OCI-LY7 (cell line): ENCODE measurements around the gene GADL1.

ENCODE experiments used
- EZH2phosphoT487 ChIP-seq: fragments of 200-600 bp; sonication (generic); IDR thresholded peaks from 2 replicates; pipeline ENCODE4 v1.6.1; 2018; ENCODE audit warnings: low read depth, borderline replicate concordance, mild to moderate bottlenecking, mixed run types, antibody characterized with exemption, low read length, moderate library complexity, mixed read lengths
- TF ChIP-seq, protein P1 (sequence below): fragments of 200-600 bp; sonication (generic); conservative IDR thresholded peaks from 2 replicates; pipeline ENCODE4 v1.5.1; 2014; ENCODE audit warnings: mild to moderate bottlenecking, antibody characterized with exemption, low read length, moderate library complexity, mixed read lengths

- TF ChIP-seq, protein P1, sequence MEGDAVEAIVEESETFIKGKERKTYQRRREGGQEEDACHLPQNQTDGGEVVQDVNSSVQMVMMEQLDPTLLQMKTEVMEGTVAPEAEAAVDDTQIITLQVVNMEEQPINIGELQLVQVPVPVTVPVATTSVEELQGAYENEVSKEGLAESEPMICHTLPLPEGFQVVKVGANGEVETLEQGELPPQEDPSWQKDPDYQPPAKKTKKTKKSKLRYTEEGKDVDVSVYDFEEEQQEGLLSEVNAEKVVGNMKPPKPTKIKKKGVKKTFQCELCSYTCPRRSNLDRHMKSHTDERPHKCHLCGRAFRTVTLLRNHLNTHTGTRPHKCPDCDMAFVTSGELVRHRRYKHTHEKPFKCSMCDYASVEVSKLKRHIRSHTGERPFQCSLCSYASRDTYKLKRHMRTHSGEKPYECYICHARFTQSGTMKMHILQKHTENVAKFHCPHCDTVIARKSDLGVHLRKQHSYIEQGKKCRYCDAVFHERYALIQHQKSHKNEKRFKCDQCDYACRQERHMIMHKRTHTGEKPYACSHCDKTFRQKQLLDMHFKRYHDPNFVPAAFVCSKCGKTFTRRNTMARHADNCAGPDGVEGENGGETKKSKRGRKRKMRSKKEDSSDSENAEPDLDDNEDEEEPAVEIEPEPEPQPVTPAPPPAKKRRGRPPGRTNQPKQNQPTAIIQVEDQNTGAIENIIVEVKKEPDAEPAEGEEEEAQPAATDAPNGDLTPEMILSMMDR = no peak
- TF ChIP-seq EZH2phosphoT487 = no peak
Observed at GRCh38 chr3:30775040-30775439, 119.4 kb downstream of the GADL1 start.
